ENCODE data around the gene MYBPC2.
"Not testable (repeated sequence)": the region's sequence is repeated elsewhere in the genome, so short reads cannot be mapped to it uniquely, and the experiment has no call there.

The MYBPC2 gene

DNA sequence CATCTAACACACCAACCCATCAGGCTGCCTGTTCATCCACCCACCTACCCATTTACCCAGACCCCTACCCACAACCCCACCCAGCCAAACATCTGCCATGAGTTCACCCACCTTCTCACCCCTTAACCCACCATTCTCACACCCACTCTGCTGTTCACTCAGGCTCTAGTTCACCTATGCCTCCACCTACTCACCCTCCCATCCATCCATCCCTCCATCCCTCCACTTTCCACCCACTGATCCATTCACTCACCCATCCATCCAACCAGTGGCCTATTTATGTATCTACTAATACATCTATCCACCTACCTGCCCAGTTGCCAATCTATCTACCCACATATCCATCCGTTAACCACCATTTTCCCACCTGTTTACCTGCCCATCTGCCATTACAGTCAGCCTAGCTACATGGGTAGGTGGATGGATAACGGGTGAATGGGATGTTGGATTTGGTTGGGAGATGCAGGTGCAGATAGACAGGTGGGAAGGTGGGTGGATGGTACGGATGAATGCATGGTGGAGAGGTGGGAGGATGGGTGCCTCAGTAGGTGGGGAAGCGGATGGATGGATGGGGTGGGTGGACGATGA lies 5.3 kb downstream of the MYBPC2 start:
- H3K9me3 ChIP-seq (ENCODE audit: control insufficient read depth in 2 of 2, low read length in 2 of 2): no peaks in the 10 kb centered on the region
- no peak overlapping the region for H3K4me3 ChIP-seq (ENCODE audit: low read length in 2 of 2)
- H3K4me1 ChIP-seq (ENCODE audit: control insufficient read depth in 2 of 2, insufficient read depth in 2 of 2, low read length in 2 of 2): no peaks in the 10 kb centered on the region
- H3K27ac ChIP-seq (ENCODE audit: low read depth in 2 of 2, low read length in 2 of 2): no peak overlapping the region
- no peaks in the 10 kb centered on the region for H3K36me3 ChIP-seq (ENCODE audit: control insufficient read depth in 2 of 2, insufficient read depth in 2 of 2, low read length in 2 of 2)
- H3K27me3 ChIP-seq (ENCODE audit: control insufficient read depth in 2 of 2, insufficient read depth in 2 of 2, low read length in 2 of 2): peaks cover 0 to 5% of the 10 kb centered on the region in 2 donors
- no peak overlapping the region for H3K9ac ChIP-seq (ENCODE audit: low read depth in 1 of 2, low read length in 2 of 2)

DNA sequence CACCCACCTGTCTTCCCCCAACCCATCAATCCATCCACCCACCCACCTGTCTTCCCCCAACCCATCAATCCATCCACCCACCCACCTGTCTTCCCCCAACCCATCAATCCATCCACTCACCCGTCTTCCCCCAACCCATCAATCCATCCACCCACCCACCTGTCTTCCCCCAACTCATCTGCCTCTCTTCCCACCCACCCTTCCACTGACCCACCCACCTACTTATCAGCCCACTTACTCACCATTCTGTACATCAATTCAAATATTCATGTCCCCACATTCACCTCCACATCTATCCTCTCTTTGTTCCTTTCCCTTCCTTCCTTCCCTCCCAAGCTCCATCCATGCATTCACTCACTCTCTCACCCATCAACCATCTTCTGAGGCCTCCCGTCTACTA lies 6.4 kb downstream of the MYBPC2 start:
- not testable (repeated sequence) for H3K36me3 ChIP-seq (ENCODE audit: control insufficient read depth in 2 of 2, insufficient read depth in 2 of 2, low read length in 2 of 2); H3K4me3 ChIP-seq (ENCODE audit: low read length in 2 of 2); H3K27me3 ChIP-seq (ENCODE audit: control insufficient read depth in 2 of 2, insufficient read depth in 2 of 2, low read length in 2 of 2); H3K9me3 ChIP-seq (ENCODE audit: control insufficient read depth in 2 of 2, low read length in 2 of 2); H3K9ac ChIP-seq (ENCODE audit: low read depth in 1 of 2, low read length in 2 of 2); H3K4me1 ChIP-seq (ENCODE audit: control insufficient read depth in 2 of 2, insufficient read depth in 2 of 2, low read length in 2 of 2); H3K27ac ChIP-seq (ENCODE audit: low read depth in 2 of 2, low read length in 2 of 2)

DNA sequence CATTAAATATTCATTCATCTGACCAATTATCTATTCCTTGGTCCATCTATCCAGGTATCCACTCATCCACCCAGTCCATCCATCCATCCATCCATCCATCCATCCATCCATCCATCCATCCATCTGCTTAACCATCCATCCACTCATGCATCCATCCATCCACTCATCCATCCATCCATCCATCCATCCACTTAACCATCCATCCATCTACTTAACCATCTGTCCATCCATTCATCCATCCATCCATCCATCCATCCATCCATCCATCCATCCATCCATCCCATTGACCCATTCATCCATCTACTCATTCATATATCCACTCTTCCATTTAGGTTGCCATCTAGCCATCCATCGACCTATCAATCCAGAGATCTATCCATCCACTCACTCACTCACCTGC lies 11.4 kb downstream of the MYBPC2 start:
- Histone ChIP-seq H3K36me3 (ENCODE audit: control insufficient read depth in 2 of 2, insufficient read depth in 2 of 2, low read length in 2 of 2) (no peaks in the 10 kb centered on the region), H3K4me3 (ENCODE audit: low read length in 2 of 2) (no peak overlapping the region), H3K27me3 (ENCODE audit: control insufficient read depth in 2 of 2, insufficient read depth in 2 of 2, low read length in 2 of 2) (no peaks in the 10 kb centered on the region), H3K9ac (ENCODE audit: low read depth in 1 of 2, low read length in 2 of 2) (no peak overlapping the region), H3K27ac (ENCODE audit: low read depth in 2 of 2, low read length in 2 of 2) (no peak overlapping the region), H3K9me3 (ENCODE audit: control insufficient read depth in 2 of 2, low read length in 2 of 2) (no peaks in the 10 kb centered on the region), H3K4me1 (ENCODE audit: control insufficient read depth in 2 of 2, insufficient read depth in 2 of 2, low read length in 2 of 2) (no peaks in the 10 kb centered on the region)

DNA sequence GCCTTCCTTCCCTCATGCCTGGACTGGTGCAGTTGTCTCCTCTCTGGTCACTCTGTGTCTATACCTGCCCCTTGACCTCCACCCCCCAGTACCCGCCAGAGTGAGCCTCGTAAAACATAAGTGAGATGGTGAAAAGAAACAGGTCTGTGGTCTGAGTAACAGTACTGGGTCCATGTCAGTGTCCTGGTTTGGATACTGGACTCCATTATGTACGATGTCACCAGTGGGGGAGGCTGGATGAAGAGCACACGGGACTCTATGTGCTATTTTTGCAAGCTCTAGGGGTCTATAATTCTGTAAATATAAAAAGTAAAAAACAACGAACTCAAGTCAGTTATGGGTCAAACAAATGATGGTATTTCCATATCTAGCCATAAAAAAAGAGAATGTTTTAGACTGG lies 14.4 kb downstream of the MYBPC2 start:
- H3K36me3 ChIP-seq (ENCODE audit: control insufficient read depth in 2 of 2, insufficient read depth in 2 of 2, low read length in 2 of 2): no peaks in the 10 kb centered on the region
- H3K9ac ChIP-seq (ENCODE audit: low read depth in 1 of 2, low read length in 2 of 2): no peak overlapping the region
- no peaks in the 10 kb centered on the region for H3K4me1 ChIP-seq (ENCODE audit: control insufficient read depth in 2 of 2, insufficient read depth in 2 of 2, low read length in 2 of 2)
- H3K27me3 ChIP-seq (ENCODE audit: control insufficient read depth in 2 of 2, insufficient read depth in 2 of 2, low read length in 2 of 2): peaks cover 5 to 6% of the 10 kb centered on the region in 2 donors
- no peak overlapping the region for H3K4me3 ChIP-seq (ENCODE audit: low read length in 2 of 2)
- no peak overlapping the region for H3K27ac ChIP-seq (ENCODE audit: low read depth in 2 of 2, low read length in 2 of 2)
- no peaks in the 10 kb centered on the region for H3K9me3 ChIP-seq (ENCODE audit: control insufficient read depth in 2 of 2, low read length in 2 of 2)

DNA sequence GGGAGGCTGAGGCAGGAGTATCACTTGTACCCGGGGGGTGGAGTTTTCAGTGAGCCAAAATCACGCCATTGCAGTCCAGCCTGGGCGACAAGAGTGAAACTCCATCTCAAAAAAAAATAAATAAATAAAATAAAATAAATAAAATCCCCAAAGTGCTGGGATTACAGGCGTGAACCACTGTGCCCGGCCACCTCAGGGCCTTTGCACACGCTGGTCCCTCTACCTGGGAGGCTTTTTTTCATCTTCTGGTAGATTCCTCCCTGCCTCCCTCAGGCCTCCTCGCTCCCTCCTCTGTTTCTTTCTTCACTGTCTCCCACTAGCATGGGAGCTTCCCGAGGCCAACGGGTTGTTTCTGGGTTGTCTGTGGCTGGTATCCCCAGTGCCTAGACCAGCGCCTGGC lies 15.1 kb downstream of the MYBPC2 start:
- H3K27ac ChIP-seq (ENCODE audit: low read depth in 2 of 2, low read length in 2 of 2): no peak overlapping the region

DNA sequence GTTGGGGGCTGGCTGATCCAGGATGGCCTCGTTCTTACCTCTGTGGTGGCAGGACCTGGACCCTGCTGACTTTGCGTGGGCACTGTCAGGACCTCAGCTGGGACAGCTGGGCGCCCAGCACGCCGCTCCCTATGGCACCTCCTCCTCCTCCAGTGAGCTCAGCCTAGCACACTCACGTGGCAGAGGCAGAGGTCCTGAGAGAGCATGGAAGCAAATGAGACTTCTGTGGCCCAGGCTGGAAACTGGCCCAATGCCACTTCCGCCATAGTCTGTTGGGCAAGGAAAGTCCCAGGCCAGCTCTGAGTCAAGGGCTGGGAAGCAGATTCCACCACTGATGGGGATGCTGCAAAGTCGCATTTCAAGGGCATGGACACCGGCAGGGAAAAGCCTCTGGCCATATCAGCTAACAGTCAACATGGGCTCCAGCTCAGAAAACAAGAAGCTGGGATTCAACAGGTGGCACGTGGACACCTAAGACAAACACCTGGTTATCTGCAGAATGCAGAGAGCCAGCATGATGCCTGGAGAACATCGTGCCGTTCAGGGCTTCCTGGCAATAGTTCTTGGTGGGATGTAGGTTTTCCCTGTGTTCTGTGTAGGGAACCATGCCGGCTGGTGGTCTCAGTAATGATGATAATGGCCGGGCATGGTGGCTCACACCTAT lies 16.7 kb downstream of the MYBPC2 start:
- Histone ChIP-seq H3K36me3 (ENCODE audit: control insufficient read depth in 2 of 2, insufficient read depth in 2 of 2, low read length in 2 of 2) (no peaks in the 10 kb centered on the region), H3K9ac (ENCODE audit: low read depth in 1 of 2, low read length in 2 of 2) (no peak overlapping the region), H3K27me3 (ENCODE audit: control insufficient read depth in 2 of 2, insufficient read depth in 2 of 2, low read length in 2 of 2) (peaks cover 5 to 6% of the 10 kb centered on the region in 2 donors), H3K9me3 (ENCODE audit: control insufficient read depth in 2 of 2, low read length in 2 of 2) (no peaks in the 10 kb centered on the region), H3K27ac (ENCODE audit: low read depth in 2 of 2, low read length in 2 of 2) (no peak overlapping the region), H3K4me3 (ENCODE audit: low read length in 2 of 2) (no peak overlapping the region), H3K4me1 (ENCODE audit: control insufficient read depth in 2 of 2, insufficient read depth in 2 of 2, low read length in 2 of 2) (no peaks in the 10 kb centered on the region)

More for the DNA sequence above, 15.1 kb downstream of the MYBPC2 start:
- Histone ChIP-seq H3K36me3 (ENCODE audit: control insufficient read depth in 2 of 2, insufficient read depth in 2 of 2, low read length in 2 of 2) (no peaks in the 10 kb centered on the region), H3K9me3 (ENCODE audit: control insufficient read depth in 2 of 2, low read length in 2 of 2) (no peaks in the 10 kb centered on the region), H3K4me1 (ENCODE audit: control insufficient read depth in 2 of 2, insufficient read depth in 2 of 2, low read length in 2 of 2) (no peaks in the 10 kb centered on the region), H3K27me3 (ENCODE audit: control insufficient read depth in 2 of 2, insufficient read depth in 2 of 2, low read length in 2 of 2) (peaks cover 5 to 6% of the 10 kb centered on the region in 2 donors), H3K9ac (ENCODE audit: low read depth in 1 of 2, low read length in 2 of 2) (no peak overlapping the region), H3K4me3 (ENCODE audit: low read length in 2 of 2) (no peak overlapping the region)

DNA sequence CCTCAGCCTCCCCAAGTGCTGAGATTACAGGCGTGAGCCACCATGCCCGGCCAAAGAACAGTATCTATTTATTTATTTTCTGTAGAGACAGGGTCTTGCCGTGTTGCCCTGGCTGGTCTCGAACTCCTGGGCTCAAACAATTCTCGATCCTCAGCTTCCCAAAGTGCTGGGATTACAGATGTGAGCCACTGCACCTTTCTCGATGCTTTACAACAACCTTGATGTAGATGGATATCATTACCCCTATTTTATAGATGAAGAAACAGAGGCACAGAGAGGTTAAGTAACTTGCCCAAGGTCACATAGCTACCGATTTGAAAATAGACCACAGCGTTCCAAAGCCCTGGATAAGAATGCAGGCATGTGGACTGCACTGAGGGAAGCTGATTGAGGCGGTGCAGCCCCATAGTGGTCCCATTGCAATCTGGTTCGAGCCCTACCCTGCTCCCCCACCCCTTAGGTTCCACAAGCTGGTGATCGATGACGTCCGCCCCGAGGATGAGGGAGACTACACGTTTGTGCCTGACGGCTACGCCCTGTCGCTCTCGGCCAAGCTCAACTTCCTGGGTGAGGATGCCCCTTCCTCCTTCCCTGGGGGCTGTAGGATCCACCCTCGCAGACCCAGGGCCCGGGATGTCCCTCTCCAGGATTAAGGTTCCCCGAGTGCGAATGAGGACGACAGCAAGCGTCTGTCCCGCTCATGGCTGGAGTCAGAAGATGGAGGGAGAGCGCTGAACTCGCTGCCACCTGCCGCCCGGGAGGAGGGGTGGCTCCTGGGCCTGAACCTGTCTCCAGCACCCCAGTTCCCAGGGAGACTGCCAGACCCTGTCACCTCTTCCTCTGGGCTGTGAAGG lies 17.9 kb downstream of the MYBPC2 start:
- H3K9ac ChIP-seq (ENCODE audit: low read depth in 1 of 2, low read length in 2 of 2): no peak overlapping the region
- H3K36me3 ChIP-seq (ENCODE audit: control insufficient read depth in 2 of 2, insufficient read depth in 2 of 2, low read length in 2 of 2): no peaks in the 10 kb centered on the region
- no peaks in the 10 kb centered on the region for H3K9me3 ChIP-seq (ENCODE audit: control insufficient read depth in 2 of 2, low read length in 2 of 2)
- H3K4me1 ChIP-seq (ENCODE audit: control insufficient read depth in 2 of 2, insufficient read depth in 2 of 2, low read length in 2 of 2): no peaks in the 10 kb centered on the region
- no peak overlapping the region for H3K4me3 ChIP-seq (ENCODE audit: low read length in 2 of 2)
- peaks cover 5 to 6% of the 10 kb centered on the region in 2 donors for H3K27me3 ChIP-seq (ENCODE audit: control insufficient read depth in 2 of 2, insufficient read depth in 2 of 2, low read length in 2 of 2)
- H3K27ac ChIP-seq (ENCODE audit: low read depth in 2 of 2, low read length in 2 of 2): no peak overlapping the region

DNA sequence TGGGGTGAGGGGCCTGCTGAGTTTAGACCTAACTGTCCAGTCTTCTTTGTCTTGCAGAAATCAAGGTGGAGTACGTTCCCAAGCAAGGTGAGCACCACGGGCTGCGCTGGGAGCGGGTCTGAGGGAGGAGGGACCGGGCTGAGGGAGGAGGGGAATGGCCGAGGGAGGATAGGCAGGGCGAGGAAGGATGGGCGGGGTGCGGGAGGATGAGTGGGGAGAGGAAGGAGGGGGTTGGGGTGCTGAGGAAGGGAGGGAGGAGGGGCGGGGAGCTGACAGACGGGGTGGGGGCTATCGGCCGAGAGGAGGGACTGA lies 18.5 kb downstream of the MYBPC2 start:
- no peak overlapping the region for H3K4me3 ChIP-seq (ENCODE audit: low read length in 2 of 2)
- H3K9ac ChIP-seq (ENCODE audit: low read depth in 1 of 2, low read length in 2 of 2): no peak overlapping the region
- H3K4me1 ChIP-seq (ENCODE audit: control insufficient read depth in 2 of 2, insufficient read depth in 2 of 2, low read length in 2 of 2): no peaks in the 10 kb centered on the region
- no peaks in the 10 kb centered on the region for H3K9me3 ChIP-seq (ENCODE audit: control insufficient read depth in 2 of 2, low read length in 2 of 2)
- peaks cover 5 to 6% of the 10 kb centered on the region in 2 donors for H3K27me3 ChIP-seq (ENCODE audit: control insufficient read depth in 2 of 2, insufficient read depth in 2 of 2, low read length in 2 of 2)
- H3K27ac ChIP-seq (ENCODE audit: low read depth in 2 of 2, low read length in 2 of 2): no peak overlapping the region
- no peaks in the 10 kb centered on the region for H3K36me3 ChIP-seq (ENCODE audit: control insufficient read depth in 2 of 2, insufficient read depth in 2 of 2, low read length in 2 of 2)

DNA sequence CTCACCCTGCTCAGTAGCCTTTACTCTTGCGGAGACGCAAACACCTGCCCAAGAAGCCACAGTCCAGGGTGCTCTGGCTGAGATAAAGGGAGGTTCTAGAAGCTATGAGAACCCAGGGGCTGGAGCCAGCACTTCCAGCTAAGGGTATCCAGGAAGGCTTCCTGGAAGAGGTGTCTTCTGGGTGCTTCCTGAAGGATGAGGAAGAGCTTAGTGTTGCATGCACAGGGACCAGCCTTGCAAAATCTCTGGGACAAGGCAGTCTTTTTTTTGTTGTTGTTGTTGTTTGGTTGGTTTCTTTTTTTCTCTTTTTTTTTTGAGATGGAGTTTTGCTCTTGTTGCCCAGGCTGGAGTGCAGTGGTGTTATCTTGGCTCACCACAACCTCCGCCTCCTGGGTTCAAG lies 20.6 kb downstream of the MYBPC2 start:
- Histone ChIP-seq H3K36me3 (ENCODE audit: control insufficient read depth in 2 of 2, insufficient read depth in 2 of 2, low read length in 2 of 2) (no peaks in the 10 kb centered on the region), H3K9ac (ENCODE audit: low read depth in 1 of 2, low read length in 2 of 2) (no peak overlapping the region), H3K4me3 (ENCODE audit: low read length in 2 of 2) (no peak overlapping the region), H3K9me3 (ENCODE audit: control insufficient read depth in 2 of 2, low read length in 2 of 2) (no peaks in the 10 kb centered on the region), H3K27ac (ENCODE audit: low read depth in 2 of 2, low read length in 2 of 2) (no peak overlapping the region), H3K4me1 (ENCODE audit: control insufficient read depth in 2 of 2, insufficient read depth in 2 of 2, low read length in 2 of 2) (no peaks in the 10 kb centered on the region), H3K27me3 (ENCODE audit: control insufficient read depth in 2 of 2, insufficient read depth in 2 of 2, low read length in 2 of 2) (peaks cover 5 to 15% of the 10 kb centered on the region in 2 donors)

DNA sequence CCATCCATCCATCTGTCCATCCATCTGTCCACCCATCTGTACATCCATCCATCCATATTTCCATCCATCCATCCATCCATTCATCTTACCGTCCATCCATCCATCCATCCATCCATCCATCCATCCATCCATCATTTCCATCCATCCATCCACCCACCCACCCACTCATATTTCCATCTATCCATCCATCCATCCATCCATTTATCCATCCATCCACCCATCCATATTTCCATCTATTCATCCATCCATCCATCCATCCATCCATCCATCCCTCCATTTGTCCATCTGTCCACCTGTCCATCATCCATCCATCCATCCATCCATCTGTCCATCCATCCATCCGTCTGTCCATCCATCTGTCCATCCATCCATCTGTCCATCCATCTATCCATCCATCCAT lies 23.3 kb downstream of the MYBPC2 start:
- Histone ChIP-seq H3K4me1 (ENCODE audit: control insufficient read depth in 2 of 2, insufficient read depth in 2 of 2, low read length in 2 of 2) (no peaks in the 10 kb centered on the region), H3K9ac (ENCODE audit: low read depth in 1 of 2, low read length in 2 of 2) (no peak overlapping the region), H3K9me3 (ENCODE audit: control insufficient read depth in 2 of 2, low read length in 2 of 2) (no peaks in the 10 kb centered on the region), H3K27ac (ENCODE audit: low read depth in 2 of 2, low read length in 2 of 2) (no peak overlapping the region), H3K36me3 (ENCODE audit: control insufficient read depth in 2 of 2, insufficient read depth in 2 of 2, low read length in 2 of 2) (no peaks in the 10 kb centered on the region), H3K27me3 (ENCODE audit: control insufficient read depth in 2 of 2, insufficient read depth in 2 of 2, low read length in 2 of 2) (peaks cover 2 to 14% of the 10 kb centered on the region in 2 donors), H3K4me3 (ENCODE audit: low read length in 2 of 2) (no peak overlapping the region)

Data from mucosa of rectum (tissue), 2 donors.